K562 (cell line): Measurements from ENCODE around the gene FUCA1. TPM values are rescaled to one million over a fixed set of nuclear protein-coding genes. Genes with fewer than 3 reads are reported as not detected.

Source experiments
- ARHGAP35 ChIP-seq: fragments of 450-650 bp; IDR thresholded peaks from 2 replicates; pipeline ENCODE4 v1.6.1; 2018; ENCODE audit not compliant: partially characterized antibody
- CAMTA2 ChIP-seq: fragments of 250-450 bp; sonication (Bioruptor Pico); conservative IDR thresholded peaks from 2 replicates; pipeline ENCODE4 v1.5.1; 2022
- CHD4 ChIP-seq: fragments of 200-600 bp; sonication (generic); IDR thresholded peaks from 3 replicates; pipeline ENCODE4 v1.6.1; 2012; ENCODE audit warnings: low read depth, mild to moderate bottlenecking, mixed read lengths, low read length, inconsistent platforms; ENCODE audit not compliant: insufficient read depth, insufficient replicate concordance, poor library complexity, severe bottlenecking
- ELF2 ChIP-seq: fragments of 250-450 bp; sonication (Bioruptor Pico); IDR thresholded peaks from 2 replicates; pipeline ENCODE4 v1.5.0; 2021; ENCODE audit warnings: mild to moderate bottlenecking
- MITF ChIP-seq: IDR thresholded peaks from 2 replicates; pipeline ENCODE4 v1.6.1; 2014; ENCODE audit warnings: antibody characterized with exemption
- SMAD4 ChIP-seq: fragments of 250-450 bp; sonication (Bioruptor Pico); conservative IDR thresholded peaks from 2 replicates; pipeline ENCODE4 v1.8.0; 2021; ENCODE audit warnings: inconsistent platforms, mild to moderate bottlenecking, moderate library complexity
- SRSF9 ChIP-seq: fragments of 200-400 bp; formaldehyde crosslinking; IDR thresholded peaks from 2 replicates; pipeline ENCODE4 v1.6.1; 2017; ENCODE audit warnings: low read depth, low read length, borderline replicate concordance
- ZEB2 ChIP-seq: fragments of 450-650 bp; IDR thresholded peaks from 2 replicates; pipeline ENCODE4 v1.6.1; 2016
- ZNF165 ChIP-seq: fragments of 250-450 bp; sonication (Bioruptor Pico); IDR thresholded peaks from 2 replicates; pipeline ENCODE4 v1.4.0; 2020; ENCODE audit warnings: borderline replicate concordance
- ZNF224 ChIP-seq: sonication (generic); formaldehyde crosslinking; IDR thresholded peaks from 2 replicates; pipeline ENCODE4 v1.8.0; 2022; ENCODE audit warnings: mild to moderate bottlenecking, missing genetic modification reagents
- ZNF318 ChIP-seq, 2 experiments: fragments of 450-650 bp; IDR thresholded peaks; 2 replicates each; pipeline ENCODE4 v1.6.1; 2016; ENCODE audit warnings: mild to moderate bottlenecking in 2 of 2, borderline replicate concordance in 1 of 2, low read depth in 1 of 2, moderate library complexity in 1 of 2
- ZNF398 ChIP-seq: fragments of 250-450 bp; sonication (Bioruptor Pico); IDR thresholded peaks from 2 replicates; pipeline ENCODE4 v1.8.0; 2021; ENCODE audit warnings: moderate library complexity, mild to moderate bottlenecking, inconsistent platforms
- polyA plus RNA-seq, 8 experiments: library from polyadenylated mRNA; depleted of rRNA in 4 of 8; stranded (reverse) in 5 of 8; unstranded in 3 of 8; fragments of >200 nt; fragmentation: Nextera tagmentation in 2 of 8; fragmentation: Illumina TruSeq in 1 of 8; extraction: Ambion mirVana in 2 of 8; extraction: Trizol in 1 of 8; gene quantifications; 2 replicates each; pipeline versions ENCODE4 v1.2.1 to v1.2.3, GENCODE V29; 2011 to 2014; ENCODE audit warnings: inconsistent platforms in 1 of 8, missing spikeins in 1 of 8
- total RNA-seq, 7 experiments: library from RNA; depleted of rRNA in 6 of 7; stranded (reverse); fragments of >200 nt in 6 of 7; fragmentation: Illumina TruSeq in 2 of 7; extraction: Trizol in 2 of 7; gene quantifications; 2 replicates each; pipeline versions ENCODE4 v1.2.1 to v1.2.3, GENCODE V29; 2011 to 2021; ENCODE audit warnings: low replicate concordance in 1 of 7
- TF ChIP-seq, protein P1 (sequence below): fragments of 250-450 bp; sonication (Bioruptor Pico); IDR thresholded peaks from 2 replicates; pipeline ENCODE4 v1.4.0; 2020; ENCODE audit warnings: mild to moderate bottlenecking, moderate library complexity, borderline replicate concordance

Gene FUCA1
- total and polyA plus RNA-seq, 9 of the 15 experiments (the other 6 are each of a cell fraction or from before 2014, with no cell fraction given) = 7.0 to 20.5 (median 13.5) TPM

GRCh38 chr1:23810818-23811540 is 57.1 kb downstream of the FUCA1 start (continued):
- no peak for TF ChIP-seq ZNF318 (IDR thresholded peaks at IDR 0.05; ENCODE audit: borderline replicate concordance in 1 of 2, low read depth in 1 of 2)
- no peak for TF ChIP-seq ZNF224 (CRISPR knock-in tag)
- TF ChIP-seq CAMTA2 (CRISPR knock-in tag) = no peak
- TF ChIP-seq ELF2 (CRISPR knock-in tag) = no peak
- no peak for TF ChIP-seq SMAD4 (CRISPR knock-in tag)
- TF ChIP-seq ZNF398 (CRISPR knock-in tag) = no peak
- no peak for TF ChIP-seq ZEB2
- TF ChIP-seq, protein P1, sequence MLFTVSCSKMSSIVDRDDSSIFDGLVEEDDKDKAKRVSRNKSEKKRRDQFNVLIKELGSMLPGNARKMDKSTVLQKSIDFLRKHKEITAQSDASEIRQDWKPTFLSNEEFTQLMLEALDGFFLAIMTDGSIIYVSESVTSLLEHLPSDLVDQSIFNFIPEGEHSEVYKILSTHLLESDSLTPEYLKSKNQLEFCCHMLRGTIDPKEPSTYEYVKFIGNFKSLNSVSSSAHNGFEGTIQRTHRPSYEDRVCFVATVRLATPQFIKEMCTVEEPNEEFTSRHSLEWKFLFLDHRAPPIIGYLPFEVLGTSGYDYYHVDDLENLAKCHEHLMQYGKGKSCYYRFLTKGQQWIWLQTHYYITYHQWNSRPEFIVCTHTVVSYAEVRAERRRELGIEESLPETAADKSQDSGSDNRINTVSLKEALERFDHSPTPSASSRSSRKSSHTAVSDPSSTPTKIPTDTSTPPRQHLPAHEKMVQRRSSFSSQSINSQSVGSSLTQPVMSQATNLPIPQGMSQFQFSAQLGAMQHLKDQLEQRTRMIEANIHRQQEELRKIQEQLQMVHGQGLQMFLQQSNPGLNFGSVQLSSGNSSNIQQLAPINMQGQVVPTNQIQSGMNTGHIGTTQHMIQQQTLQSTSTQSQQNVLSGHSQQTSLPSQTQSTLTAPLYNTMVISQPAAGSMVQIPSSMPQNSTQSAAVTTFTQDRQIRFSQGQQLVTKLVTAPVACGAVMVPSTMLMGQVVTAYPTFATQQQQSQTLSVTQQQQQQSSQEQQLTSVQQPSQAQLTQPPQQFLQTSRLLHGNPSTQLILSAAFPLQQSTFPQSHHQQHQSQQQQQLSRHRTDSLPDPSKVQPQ (CRISPR knock-in tag) = no peak
- no peak for TF ChIP-seq ZNF165
- TF ChIP-seq SRSF9 = no peak
- no peak for TF ChIP-seq MITF
- TF ChIP-seq CHD4 = no peak
- no peak for TF ChIP-seq ARHGAP35
